HG03575 (cell line): ENCODE data around the gene EXOC4.

ENCODE experiments used
- ATAC-seq: cut with Tn5 transposase; IDR thresholded peaks from one replicate; pipeline ENCODE4 v1.9.1; 2021; ENCODE audit not compliant: unreplicated experiment, insufficient number of reproducible peaks, low FRiP score; ENCODE audit errors: extremely low read depth

The EXOC4 gene

GRCh38 chr7:133936074-133936473, 683.2 kb downstream of the EXOC4 start:
- no peak for ATAC-seq

DNA sequence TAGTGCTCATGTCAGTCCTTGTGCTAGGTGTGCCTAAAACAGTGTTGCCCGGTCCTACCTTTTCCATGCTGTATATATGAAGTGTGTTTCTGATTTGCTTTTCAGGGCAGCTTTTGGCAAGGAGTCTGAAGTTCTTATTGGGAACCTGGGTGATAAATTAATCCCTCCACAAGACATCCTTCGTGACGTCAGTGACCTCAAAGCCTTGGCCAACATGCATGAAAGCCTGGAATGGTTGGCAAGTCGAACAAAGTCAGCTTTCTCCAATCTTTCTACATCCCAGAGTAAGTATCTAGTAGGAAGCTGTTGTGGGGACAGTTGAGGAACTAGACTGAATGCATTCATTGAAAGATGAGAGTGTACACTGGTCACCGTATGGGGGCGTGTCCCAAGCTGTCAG, 684.9 kb downstream of the EXOC4 start:
- no peak for ATAC-seq

DNA sequence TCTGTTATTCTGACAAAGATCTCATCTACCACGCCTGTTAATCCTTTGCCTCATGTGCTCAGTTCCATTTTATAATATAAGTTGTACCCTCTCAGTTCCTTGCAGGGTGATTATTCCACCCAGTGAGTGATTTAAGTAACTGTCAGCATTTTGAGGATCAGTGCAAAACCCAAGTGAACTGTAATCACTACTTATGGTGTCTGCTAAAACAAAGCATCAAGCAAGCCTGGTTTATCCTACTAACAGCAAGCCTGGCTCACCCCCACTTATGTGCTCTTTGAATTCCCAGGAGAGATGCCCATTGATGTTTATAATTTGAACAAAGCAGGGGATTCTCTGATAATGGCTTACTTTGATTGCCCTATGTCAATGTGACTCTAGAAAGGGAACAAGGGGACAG, 687.5 kb downstream of the EXOC4 start:
- ATAC-seq: no peak

- no peak for ATAC-seq
These were observed 688.6 kb downstream of the EXOC4 start for GRCh38 chr7:133941496-133941895.

GRCh38 chr7:133945497-133945896, 692.6 kb downstream of the EXOC4 start:
- ATAC-seq: no peak

DNA sequence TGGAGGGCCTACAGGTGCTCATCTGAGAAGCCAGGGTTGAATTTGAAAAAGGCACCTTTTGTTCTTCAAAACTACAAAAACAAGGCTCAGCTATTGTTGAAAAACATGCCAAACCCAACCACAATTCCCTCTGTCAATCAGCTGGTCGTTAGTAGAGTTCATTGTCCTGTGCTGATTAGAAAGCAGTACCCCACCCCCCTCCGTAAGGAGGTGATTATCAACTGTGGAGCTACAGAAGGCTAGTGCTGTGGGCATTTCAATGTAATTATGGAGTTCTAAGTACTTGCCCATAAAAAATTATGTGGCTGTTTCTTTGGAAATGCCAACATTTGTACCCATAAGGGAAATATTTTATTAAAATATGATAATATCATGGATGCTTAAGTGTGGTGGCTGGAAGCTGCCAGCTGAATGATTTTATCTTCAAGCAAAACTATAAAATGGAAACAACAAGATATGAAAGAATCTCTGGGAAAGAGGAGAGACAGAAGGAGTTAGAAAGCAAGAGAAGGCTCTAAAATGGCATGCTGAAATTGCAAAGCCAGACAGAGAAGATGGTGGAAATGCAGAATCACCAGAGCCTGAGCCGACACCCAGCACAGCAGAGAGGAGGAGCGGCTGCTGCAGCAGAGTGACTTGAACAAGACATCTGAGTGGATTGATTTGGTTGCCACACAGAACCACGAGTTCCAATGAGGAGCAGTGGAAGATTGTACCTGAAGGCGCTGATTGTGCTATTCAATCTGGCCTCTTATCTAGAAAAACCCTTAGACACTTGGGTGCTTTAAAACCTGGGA, 694.8 kb downstream of the EXOC4 start:
- no peak for ATAC-seq

DNA sequence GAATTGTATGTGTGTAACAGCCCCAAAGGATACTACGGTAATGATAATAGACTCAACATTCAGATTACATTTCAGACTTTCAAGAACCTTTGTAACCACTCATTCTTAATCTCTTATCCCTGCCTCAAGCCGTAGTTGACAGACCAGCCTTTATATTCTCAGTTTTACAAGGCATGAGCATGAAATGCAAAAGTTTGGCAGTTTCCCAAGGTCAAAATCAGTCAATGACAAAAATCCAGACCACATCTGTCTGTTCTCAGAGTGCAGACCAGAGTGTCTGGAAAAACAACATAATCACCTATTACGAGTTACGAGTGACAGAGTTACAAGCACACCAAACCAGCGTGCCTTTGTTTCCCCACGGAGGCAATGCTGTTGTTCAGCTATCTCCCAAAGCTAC, 695.7 kb downstream of the EXOC4 start:
- ATAC-seq: no peak

DNA sequence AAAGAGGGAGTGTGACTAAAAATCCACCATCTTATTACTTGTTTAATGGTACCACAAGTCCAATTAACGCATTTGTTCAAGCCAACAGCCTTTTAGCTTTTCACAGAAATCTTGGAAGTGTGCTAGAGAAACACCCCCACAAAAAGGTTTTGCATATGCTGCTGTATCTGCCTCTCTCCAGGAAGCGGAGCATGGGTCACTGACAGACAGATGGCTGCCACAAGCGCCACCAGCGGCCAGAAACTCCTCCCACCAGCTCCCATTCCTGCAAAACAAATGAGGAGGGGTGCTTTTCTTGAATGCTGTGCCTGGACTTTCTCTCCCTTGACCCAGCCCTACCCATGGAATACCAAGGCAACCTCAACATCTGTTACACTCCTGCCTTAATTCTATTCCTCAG, 698.0 kb downstream of the EXOC4 start:
- ATAC-seq: no peak

DNA sequence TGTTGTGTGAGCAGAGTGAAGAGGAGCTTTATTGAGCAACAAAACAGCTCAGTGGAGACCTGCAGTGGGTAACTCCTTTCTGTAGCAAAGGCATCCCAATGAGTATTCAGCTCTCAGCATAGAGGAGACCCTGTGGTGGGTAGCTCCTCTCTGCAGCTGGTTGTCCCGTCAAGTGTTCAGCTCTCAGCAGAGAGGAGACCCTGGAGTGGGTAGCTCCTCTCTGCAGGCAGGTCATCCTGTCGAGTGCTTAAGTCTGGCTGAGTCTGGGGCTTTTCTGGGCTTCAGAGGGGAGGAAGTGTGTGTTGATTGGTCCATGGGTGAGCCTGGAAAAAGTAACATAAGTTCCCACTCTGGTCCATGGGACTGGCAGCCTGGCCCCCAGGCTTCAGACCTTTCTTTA, 702.3 kb downstream of the EXOC4 start:
- ATAC-seq: no peak

GRCh38 chr7:133957845-133958244, 705.0 kb downstream of the EXOC4 start:
- ATAC-seq: no peak

DNA sequence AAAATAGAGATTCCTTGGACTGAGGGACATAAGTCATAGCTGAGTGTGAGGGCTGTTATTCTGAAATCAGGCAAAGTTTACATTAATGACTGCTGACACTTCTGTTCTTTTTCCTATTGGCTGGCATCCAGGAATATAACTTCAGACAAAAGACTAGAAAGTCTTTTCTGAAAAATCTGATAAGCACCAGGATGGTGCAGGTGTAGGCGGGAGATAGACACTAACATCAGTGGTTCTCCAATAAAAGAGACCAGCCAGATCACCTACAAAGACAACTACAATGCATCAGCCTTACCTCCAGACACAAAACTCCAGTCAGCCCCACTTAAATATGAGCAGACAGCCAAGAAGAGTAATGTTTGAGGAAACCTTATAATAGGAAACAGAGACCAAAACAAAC, 705.9 kb downstream of the EXOC4 start:
- ATAC-seq: no peak

- ATAC-seq: no peak
These were observed 706.6 kb downstream of the EXOC4 start for GRCh38 chr7:133959505-133959904.

GRCh38 chr7:133961724-133962123, 708.8 kb downstream of the EXOC4 start:
- no peak for ATAC-seq

DNA sequence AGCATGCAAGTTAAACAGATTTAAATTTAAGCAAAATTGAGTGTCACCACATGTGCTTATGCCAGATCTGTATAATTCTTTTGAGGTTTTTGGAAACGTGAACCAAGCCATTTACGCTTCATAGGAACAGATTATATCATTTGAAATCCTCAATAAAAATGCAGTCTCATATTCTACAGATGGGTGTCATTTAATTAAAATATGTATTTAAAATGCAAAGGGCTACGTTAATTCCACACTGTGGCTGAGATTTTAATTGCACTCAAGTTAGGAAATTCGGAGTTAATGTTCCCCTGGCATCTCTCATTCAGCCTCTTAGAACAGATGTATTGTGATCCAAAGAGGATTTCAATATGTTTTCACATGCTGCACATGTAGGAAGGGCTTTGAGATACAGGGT, 709.8 kb downstream of the EXOC4 start:
- no peak for ATAC-seq

DNA sequence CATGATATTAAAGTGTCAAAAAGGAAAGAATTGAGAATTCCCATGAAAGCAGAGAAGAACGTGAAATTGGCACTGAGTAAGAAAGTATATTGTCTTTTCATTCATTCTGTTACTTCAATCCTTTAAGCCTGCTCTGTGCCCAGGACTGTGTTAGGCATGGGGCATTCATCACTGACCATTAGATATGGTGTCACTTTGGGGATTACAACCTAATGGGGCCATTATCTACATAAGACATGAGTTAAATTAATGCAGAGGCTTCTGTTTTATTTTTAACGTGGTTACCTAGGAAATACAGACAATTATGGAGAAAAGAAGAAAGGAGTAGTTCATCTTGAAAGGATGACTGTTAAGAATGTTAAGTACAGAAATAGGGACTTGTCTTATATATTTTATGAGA, 710.8 kb downstream of the EXOC4 start:
- no peak for ATAC-seq

- ATAC-seq: no peak
These were observed 718.7 kb downstream of the EXOC4 start for GRCh38 chr7:133971625-133972024.

DNA sequence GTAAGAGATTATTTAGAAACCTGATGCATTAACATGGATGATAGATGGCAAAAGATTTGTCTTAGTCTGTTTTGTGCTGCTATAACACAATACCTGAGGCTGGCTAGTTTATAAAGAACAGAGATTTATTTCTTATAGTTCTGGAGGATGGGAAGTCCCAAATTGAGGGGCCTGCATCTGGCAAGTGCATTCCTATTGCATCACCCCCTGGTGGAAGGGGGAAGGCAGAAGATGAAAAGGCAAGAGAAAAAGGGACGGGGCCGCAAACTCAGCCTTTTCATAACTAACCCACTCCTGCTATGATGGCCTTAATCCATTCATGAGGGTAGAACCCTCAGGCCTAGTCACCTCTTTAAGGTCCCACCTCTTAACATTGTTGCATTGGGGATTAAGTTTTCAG, 720.8 kb downstream of the EXOC4 start:
- ATAC-seq: no peak

- no peak for ATAC-seq
These were observed 722.3 kb downstream of the EXOC4 start for GRCh38 chr7:133975130-133975529.

DNA sequence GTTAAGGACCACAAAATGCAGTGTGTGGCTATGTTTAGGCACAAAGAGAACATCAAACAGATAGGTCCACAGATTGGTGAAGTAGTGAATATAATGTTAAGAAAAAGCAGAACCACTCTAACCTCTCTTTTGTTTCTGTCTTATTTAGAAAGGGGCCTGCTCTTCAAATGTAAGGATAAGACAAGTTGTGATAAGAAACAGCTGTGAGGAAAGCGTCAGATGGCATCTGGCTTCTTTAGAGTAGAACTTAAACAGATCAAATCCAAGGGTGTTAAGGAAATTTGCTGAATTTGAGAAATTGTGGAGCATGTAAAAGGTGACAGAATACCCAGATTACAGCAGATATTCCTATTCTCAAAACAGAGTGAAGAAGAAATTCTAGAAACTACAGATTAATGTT, 723.3 kb downstream of the EXOC4 start:
- ATAC-seq: no peak

DNA sequence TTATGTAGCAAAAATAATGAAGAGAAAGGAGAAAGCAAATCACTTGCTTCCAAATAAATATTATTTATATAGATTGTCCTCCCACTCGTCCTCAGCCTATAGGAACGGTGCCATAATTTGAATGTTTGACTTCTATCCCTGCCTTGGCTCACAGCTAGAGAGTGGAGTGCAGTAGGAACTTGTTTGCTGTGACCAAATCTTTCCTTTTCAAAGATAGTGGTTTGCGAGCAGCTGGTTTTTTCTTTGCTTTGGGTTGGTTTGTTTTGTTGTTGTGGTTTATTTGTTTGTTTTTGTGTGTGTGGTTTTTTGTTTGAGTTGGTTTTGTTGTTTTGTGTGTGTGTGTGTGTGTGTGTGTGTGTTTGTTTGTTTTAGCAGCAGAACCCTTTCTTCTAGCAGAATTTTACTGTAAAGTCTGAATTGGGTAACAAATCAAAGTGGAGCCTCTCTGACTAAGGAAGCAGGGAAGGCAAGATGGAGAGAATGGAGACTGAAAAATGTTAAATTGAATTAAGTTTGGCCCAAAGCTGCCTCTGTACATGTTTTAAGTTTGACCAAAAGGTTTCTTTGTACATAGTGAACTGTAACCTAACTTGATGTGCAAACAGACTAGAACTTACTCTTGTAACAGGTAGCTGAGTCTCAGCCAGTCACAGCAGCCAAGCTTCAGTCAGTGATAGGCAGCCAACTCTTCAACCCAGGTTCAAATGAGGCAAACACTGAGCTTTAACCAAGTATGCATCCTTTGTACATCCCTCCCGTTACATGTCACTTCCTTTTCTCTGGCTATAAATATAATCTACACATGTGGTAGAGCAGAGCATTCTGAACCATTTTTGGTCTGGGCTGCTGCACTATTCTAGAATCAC, 724.8 kb downstream of the EXOC4 start:
- ATAC-seq: no peak
